Activated CD8-positive, alpha-beta memory T cell treated with anti-CD3 and anti-CD28 coated beads, Interleukin-2, amount 10 ng/mL, durations not matched to agents 7 days and 5 days (primary cell): ENCODE measurements around the gene KLF15. TPM values are rescaled to one million over a fixed set of nuclear protein-coding genes. Genes with fewer than 3 reads are reported as not detected.

ENCODE experiments used
- ATAC-seq: fragments of 150-1000 bp; cut with Tn5 transposase; one replicate; pipeline ENCODE4 v1.10.0; 2021; ENCODE audit warnings: moderate library complexity
- CTCF ChIA-PET: fragments of 350-600 bp; sonication (Branson Sonifier 250); formaldehyde crosslinking; loops from one replicate; lab custom pipeline; 2021; ENCODE audit warnings: antibody characterized with exemption; lab: Charles Lee
- DNase-seq: peaks from one replicate; pipeline ENCODE4 v3.0.0-alpha.2; 2020
- H3K27ac Mint-ChIP-seq: one replicate; pipeline ENCODE4 v1.8.0; 2021; ENCODE audit warnings: mild to moderate bottlenecking, mixed read lengths
- H3K27me3 Mint-ChIP-seq: one replicate; pipeline ENCODE4 v1.8.0; 2021; ENCODE audit warnings: mixed read lengths
- H3K36me3 Mint-ChIP-seq: one replicate; pipeline ENCODE4 v1.8.0; 2021; ENCODE audit warnings: mild to moderate bottlenecking, mixed read lengths
- H3K4me1 Mint-ChIP-seq: one replicate; pipeline ENCODE4 v1.8.0; 2021; ENCODE audit warnings: mixed read lengths
- H3K4me3 Mint-ChIP-seq: one replicate; pipeline ENCODE4 v1.8.0; 2021; ENCODE audit warnings: mild to moderate bottlenecking, moderate library complexity, mixed read lengths
- H3K9me3 Mint-ChIP-seq: one replicate; pipeline ENCODE4 v1.8.0; 2022; ENCODE audit warnings: low read depth, mixed read lengths
- total RNA-seq, 2 experiments: library from RNA; stranded (reverse); gene quantifications; one replicate each; pipeline ENCODE4 v1.2.3, GENCODE V29; 2021

The KLF15 gene
- total RNA-seq, 2 experiments from 2014 or later, result not detected

DNA sequence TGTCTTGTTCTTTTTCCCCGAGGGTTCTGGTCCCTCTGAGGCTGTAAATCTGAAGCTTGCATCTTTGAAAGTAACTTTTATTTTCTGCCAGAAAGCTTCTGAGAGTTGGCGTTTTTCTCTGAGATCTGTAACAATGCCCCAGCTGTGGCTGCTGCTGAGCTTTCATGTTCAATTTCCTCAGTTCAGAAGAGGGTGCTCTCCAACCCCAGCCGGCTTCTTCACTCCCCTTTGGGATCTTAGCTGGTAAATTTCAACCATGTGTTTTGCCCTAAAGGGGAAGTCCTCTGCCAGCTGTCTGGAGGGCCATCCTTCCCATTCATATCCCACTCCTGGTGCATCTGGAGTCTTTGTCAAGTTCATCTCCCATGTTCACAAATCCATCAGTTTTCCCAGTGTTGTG, 19.2 kb upstream of the KLF15 start:
- Mint-ChIP-seq H3K36me3 (no peaks in the 10 kb centered on the region), H3K27me3 (peaks cover 3% of the 10 kb centered on the region), H3K4me1 (no peaks in the 10 kb centered on the region), H3K9me3 (no peaks in the 10 kb centered on the region), H3K4me3 (no peak overlapping the region), H3K27ac (no peak overlapping the region)
- CTCF ChIA-PET, result no interaction called here
- no peak for DNase-seq
- no peak for ATAC-seq

GRCh38 chr3:126375835-126376331, 18.7 kb upstream of the KLF15 start:
- H3K27me3 Mint-ChIP-seq, result peaks cover 3% of the 10 kb centered on the region
- H3K9me3 Mint-ChIP-seq, result no peaks in the 10 kb centered on the region
- H3K4me3 Mint-ChIP-seq, result no peak overlapping the region
- CTCF ChIA-PET, result no interaction called here
- no peak for ATAC-seq
- H3K4me1 Mint-ChIP-seq, result no peaks in the 10 kb centered on the region
- no peak for DNase-seq
- H3K36me3 Mint-ChIP-seq, result no peaks in the 10 kb centered on the region
- H3K27ac Mint-ChIP-seq, result no peak overlapping the region

DNA sequence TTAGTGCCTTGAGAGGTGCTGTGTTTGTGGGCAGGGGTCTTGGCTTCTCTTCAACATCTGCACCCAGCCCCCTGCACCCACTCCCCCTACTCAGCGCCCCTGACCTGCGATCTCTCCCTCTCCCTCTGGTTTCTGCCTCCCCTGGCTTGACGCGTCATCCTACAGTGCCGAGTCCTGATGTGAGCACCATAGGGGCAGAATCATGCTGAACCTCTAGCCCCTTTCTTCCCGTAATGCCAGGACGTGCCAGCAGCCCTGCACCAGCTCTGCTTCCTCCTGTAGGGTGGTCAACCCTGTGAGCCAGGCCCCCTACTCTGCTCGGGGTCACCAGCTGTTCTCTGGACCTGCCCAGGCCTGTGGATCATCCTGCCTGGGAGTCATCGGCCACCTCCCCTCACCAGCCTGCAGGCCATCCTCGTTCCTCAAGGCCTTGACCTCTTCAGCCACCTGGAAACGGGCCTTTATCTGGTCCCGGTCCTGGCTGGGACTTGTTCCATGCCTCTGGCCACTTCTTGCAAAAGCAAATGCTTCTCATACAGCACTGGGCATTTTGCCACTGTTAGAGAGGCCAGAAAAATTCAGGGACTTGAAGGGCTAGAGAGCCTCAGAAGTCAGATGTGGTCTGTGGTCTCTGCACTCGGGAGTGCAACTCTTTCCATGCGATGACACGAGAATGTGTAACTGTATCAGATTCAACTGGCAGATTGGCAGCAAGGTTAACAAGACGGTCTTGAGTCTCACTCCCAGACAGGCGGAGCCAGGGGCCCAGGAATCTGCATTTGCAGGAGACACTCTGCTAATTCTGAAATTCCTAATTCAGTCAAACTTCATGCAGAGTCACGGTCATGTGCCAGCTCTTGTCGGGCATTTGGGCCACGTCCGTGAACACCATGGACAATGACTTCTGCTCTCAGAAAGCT, 16.7 kb upstream of the KLF15 start:
- Mint-ChIP-seq H3K36me3 (no peaks in the 10 kb centered on the region), H3K27me3 (peaks cover 3% of the 10 kb centered on the region), H3K9me3 (no peaks in the 10 kb centered on the region), H3K4me3 (no peak overlapping the region), H3K4me1 (no peaks in the 10 kb centered on the region), H3K27ac (no peak overlapping the region)
- DNase-seq (no peak), ATAC-seq (no peak)
- CTCF ChIA-PET, result no interaction called here

GRCh38 chr3:126373146-126373613, 16.0 kb upstream of the KLF15 start:
- DNase-seq (no peak), ATAC-seq (no peak)
- no peaks in the 10 kb centered on the region for H3K9me3 Mint-ChIP-seq
- CTCF ChIA-PET, result no interaction called here
- H3K27me3 Mint-ChIP-seq, result peaks cover 3% of the 10 kb centered on the region
- H3K36me3 Mint-ChIP-seq, result no peaks in the 10 kb centered on the region
- H3K27ac Mint-ChIP-seq, result no peak overlapping the region
- no peaks in the 10 kb centered on the region for H3K4me1 Mint-ChIP-seq
- no peak overlapping the region for H3K4me3 Mint-ChIP-seq

- CTCF ChIA-PET, result no interaction called here
- H3K27me3 Mint-ChIP-seq, result peaks cover 2% of the 10 kb centered on the region
- ATAC-seq, result no peak
- no peaks in the 10 kb centered on the region for H3K9me3 Mint-ChIP-seq
- no peak overlapping the region for H3K4me3 Mint-ChIP-seq
- no peaks in the 10 kb centered on the region for H3K36me3 Mint-ChIP-seq
- H3K4me1 Mint-ChIP-seq, result no peaks in the 10 kb centered on the region
- DNase-seq, result no peak
- H3K27ac Mint-ChIP-seq, result no peak overlapping the region
These were observed 15.4 kb upstream of the KLF15 start for GRCh38 chr3:126372413-126373145.

- Mint-ChIP-seq H3K4me1 (no peaks in the 10 kb centered on the region), H3K4me3 (no peak overlapping the region), H3K27me3 (no peaks in the 10 kb centered on the region), H3K27ac (no peak overlapping the region), H3K36me3 (no peaks in the 10 kb centered on the region), H3K9me3 (no peaks in the 10 kb centered on the region)
- DNase-seq (no peak), ATAC-seq (no peak)
- CTCF ChIA-PET, result no interaction called here
These were observed 14.0 kb upstream of the KLF15 start for GRCh38 chr3:126371096-126371705.

DNA sequence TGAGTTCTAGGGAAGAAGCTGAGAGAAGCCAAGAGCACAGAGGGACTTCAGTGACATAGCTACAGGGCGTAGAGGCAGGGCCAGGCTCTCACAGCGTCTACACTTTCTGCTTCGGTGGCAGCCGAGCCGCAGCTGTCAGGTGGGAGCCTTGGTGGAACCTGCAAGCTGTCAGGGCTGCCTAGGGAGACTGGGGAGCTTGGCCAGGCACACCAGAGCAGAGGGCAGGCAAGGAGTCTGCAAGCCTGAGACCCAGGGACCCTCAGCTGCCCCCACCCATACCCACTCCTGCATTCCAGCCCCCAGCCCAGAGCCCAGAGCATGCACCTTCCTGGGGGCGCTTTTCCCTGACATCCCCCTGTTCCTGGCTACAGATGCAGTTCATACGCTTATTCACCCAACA, 13.4 kb upstream of the KLF15 start:
- Mint-ChIP-seq H3K9me3 (no peaks in the 10 kb centered on the region), H3K27me3 (no peaks in the 10 kb centered on the region), H3K36me3 (no peaks in the 10 kb centered on the region), H3K27ac (no peak overlapping the region), H3K4me1 (no peaks in the 10 kb centered on the region), H3K4me3 (no peak overlapping the region)
- CTCF ChIA-PET, result no interaction called here
- ATAC-seq, result no peak
- DNase-seq, result no peak

DNA sequence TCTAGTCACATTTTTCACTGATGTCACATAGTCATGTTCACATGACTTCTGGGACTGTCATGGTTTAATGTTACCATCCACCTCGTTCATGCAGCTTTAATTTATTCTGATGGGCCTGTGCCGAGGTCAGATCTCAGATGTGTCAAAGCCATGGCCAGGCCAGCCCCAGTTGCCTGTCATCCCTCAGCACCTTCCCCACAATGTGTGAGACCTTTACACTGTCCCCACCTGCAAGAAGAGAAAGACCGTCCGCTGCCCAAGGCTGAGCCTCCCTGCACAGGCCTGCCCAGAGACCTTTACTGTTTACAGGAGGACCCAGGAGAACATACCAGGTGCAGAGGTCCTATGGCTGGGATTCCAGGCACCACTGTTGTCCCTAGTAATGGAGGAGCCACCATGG, 12.8 kb upstream of the KLF15 start:
- Mint-ChIP-seq H3K4me1 (no peaks in the 10 kb centered on the region), H3K27me3 (no peaks in the 10 kb centered on the region), H3K27ac (no peak overlapping the region), H3K9me3 (no peaks in the 10 kb centered on the region), H3K36me3 (no peaks in the 10 kb centered on the region), H3K4me3 (no peak overlapping the region)
- DNase-seq (no peak), ATAC-seq (no peak)
- CTCF ChIA-PET, result no interaction called here

DNA sequence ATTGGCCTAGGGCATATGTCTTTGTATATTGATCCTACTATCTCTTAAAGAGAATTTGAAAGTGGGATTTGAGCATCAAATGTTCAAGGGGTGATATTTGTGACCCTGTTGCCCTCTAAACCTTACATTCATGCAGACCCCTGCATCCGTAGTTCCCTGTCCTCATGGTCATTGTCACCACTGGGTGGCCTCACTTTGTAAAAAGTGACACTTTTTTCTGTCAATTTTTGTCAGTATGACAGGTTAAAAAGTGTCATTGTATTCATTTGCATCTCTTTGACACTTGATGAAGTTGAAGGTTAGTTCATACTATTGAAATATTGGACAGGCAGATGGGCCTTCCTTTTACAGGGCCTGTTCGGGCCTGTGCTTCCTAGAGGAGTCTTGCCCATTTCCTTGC, 12.3 kb upstream of the KLF15 start:
- Mint-ChIP-seq H3K27me3 (no peaks in the 10 kb centered on the region), H3K36me3 (no peaks in the 10 kb centered on the region), H3K4me1 (no peaks in the 10 kb centered on the region), H3K4me3 (no peak overlapping the region), H3K9me3 (no peaks in the 10 kb centered on the region), H3K27ac (no peak overlapping the region)
- DNase-seq, result no peak
- CTCF ChIA-PET, result no interaction called here
- ATAC-seq, result no peak

DNA sequence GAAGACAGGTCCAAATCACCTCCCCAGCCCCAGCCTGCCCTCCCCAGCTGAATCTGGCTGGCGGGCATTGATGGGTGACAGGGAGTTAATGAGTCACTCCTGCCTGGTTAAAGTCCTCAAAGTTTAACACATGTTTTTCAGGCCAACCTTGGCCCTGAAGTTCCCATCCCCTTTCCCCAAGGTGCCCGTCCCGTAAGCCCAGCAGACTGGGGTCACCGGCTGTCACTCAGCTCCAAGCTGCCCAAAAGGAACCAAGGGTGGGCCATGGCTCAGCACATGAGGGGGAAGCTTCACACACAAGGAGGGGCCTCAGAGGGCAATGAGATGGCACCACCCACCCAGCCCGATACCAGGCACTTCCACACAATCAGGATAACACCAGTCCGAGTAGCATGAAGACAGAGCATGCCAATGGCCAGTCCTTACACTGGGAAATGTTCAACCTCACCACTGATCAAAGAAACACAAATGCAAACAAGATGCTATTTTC, 10.2 kb upstream of the KLF15 start:
- no peak overlapping the region for H3K27ac Mint-ChIP-seq
- no peaks in the 10 kb centered on the region for H3K36me3 Mint-ChIP-seq
- H3K4me1 Mint-ChIP-seq, result no peaks in the 10 kb centered on the region
- no peak overlapping the region for H3K4me3 Mint-ChIP-seq
- H3K27me3 Mint-ChIP-seq, result peaks cover 1% of the 10 kb centered on the region
- CTCF ChIA-PET, result no interaction called here
- DNase-seq (no peak), ATAC-seq (no peak)
- no peaks in the 10 kb centered on the region for H3K9me3 Mint-ChIP-seq

DNA sequence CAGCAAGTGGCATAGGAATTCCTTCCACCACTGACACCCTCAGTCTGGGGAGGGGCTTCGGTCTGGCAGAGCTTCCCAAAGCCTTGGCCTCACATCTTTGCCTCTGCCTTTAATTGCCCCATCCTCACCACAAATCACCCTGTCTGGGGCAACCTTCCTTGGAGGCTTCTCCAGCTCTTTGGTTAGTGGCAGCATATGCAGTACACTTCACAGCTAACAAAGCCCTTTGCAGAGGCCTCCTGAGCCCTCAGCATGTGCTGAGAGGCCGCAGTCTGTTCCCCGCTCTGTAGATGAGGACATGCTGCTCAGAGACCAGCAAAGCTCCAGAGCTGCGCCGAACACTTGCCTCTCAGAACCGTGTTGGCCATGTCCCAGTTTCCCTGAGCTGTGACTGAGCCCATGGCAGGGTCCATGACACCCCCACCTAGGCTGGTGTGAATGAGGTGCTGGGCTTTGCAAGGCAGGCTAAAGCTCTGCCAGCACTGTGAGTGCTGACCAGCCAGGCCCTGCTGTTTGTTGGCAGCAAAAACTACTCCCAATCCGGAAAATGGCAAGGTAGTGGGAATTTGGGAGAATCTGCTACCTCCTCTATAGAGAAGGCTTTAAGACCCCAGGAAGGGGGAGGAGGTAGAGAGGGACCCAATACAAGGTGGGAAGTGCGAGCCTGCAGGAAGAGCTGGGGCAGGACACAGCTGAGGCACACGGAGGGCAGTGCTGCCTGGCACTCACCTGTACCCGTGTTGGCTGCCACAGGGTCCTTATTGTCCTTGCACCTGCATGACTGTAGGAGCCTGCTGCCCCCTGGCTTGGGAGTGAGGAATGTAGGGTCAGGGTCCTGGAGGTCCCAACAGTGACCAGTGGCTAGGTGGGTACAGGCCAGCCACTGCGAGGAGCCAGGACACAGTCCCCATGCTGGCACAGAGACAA, 8.4 kb upstream of the KLF15 start:
- no peak overlapping the region for H3K27ac Mint-ChIP-seq
- H3K4me1 Mint-ChIP-seq, result no peaks in the 10 kb centered on the region

GRCh38 chr3:126364731-126365301, 7.6 kb upstream of the KLF15 start:
- Mint-ChIP-seq H3K27ac (no peak overlapping the region), H3K27me3 (peaks cover 17% of the 10 kb centered on the region)
- CTCF ChIA-PET, result no interaction called here

More for the DNA sequence above, 8.4 kb upstream of the KLF15 start:
- Mint-ChIP-seq H3K36me3 (no peaks in the 10 kb centered on the region), H3K9me3 (no peaks in the 10 kb centered on the region), H3K4me3 (no peak overlapping the region), H3K27me3 (peaks cover 11% of the 10 kb centered on the region)
- DNase-seq (no peak), ATAC-seq (no peak)
- CTCF ChIA-PET, result no interaction called here

More at GRCh38 chr3:126364731-126365301, 7.6 kb upstream of the KLF15 start:
- no peaks in the 10 kb centered on the region for H3K9me3 Mint-ChIP-seq
- H3K4me1 Mint-ChIP-seq, result no peaks in the 10 kb centered on the region
- DNase-seq (no peak), ATAC-seq (peak; percentile 23)
- no peak overlapping the region for H3K4me3 Mint-ChIP-seq
- no peaks in the 10 kb centered on the region for H3K36me3 Mint-ChIP-seq
